K562 (cell line): ENCODE results near the gene EPHA1. TPM values are rescaled to one million over a fixed set of nuclear protein-coding genes. Genes with fewer than 3 reads are reported as not detected.

Experiments
- BCOR ChIP-seq: fragments of 450-650 bp; IDR thresholded peaks from 2 replicates; pipeline ENCODE4 v1.6.1; 2016
- CHCHD3 ChIP-seq: fragments of 250-450 bp; sonication (Bioruptor Pico); IDR thresholded peaks from 2 replicates; pipeline ENCODE4 v2.1.2; 2022; ENCODE audit warnings: mild to moderate bottlenecking
- MEIS2 ChIP-seq: fragments of 450-650 bp; IDR thresholded peaks from 2 replicates; pipeline ENCODE4 v1.6.1; 2014; ENCODE audit warnings: mild to moderate bottlenecking; ENCODE audit not compliant: partially characterized antibody
- RBFOX2 ChIP-seq: fragments of 200-400 bp; formaldehyde crosslinking; IDR thresholded peaks from 2 replicates; pipeline ENCODE4 v1.6.1; 2017; ENCODE audit warnings: low read depth, mild to moderate bottlenecking, low read length, moderate library complexity
- ZC3H8 ChIP-seq: fragments of 450-650 bp; IDR thresholded peaks from 2 replicates; pipeline ENCODE4 v1.6.1; 2017
- ZNF174 ChIP-seq: fragments of 250-450 bp; sonication (Bioruptor Pico); IDR thresholded peaks from 2 replicates; pipeline ENCODE4 v1.4.0; 2020; ENCODE audit warnings: mild to moderate bottlenecking
- ZNF561 ChIP-seq: fragments of 450-650 bp; formaldehyde crosslinking; conservative IDR thresholded peaks from 2 replicates; pipeline ENCODE4 v1.4.0; 2020; ENCODE audit warnings: mild to moderate bottlenecking, moderate library complexity
- polyA plus RNA-seq, 8 experiments: library from polyadenylated mRNA; depleted of rRNA in 4 of 8; stranded (reverse) in 5 of 8; unstranded in 3 of 8; fragments of >200 nt; fragmentation: Nextera tagmentation in 2 of 8; fragmentation: Illumina TruSeq in 1 of 8; extraction: Ambion mirVana in 2 of 8; extraction: Trizol in 1 of 8; gene quantifications; 2 replicates each; pipeline versions ENCODE4 v1.2.1 to v1.2.3, GENCODE V29; 2011 to 2014; ENCODE audit warnings: inconsistent platforms in 1 of 8, missing spikeins in 1 of 8
- total RNA-seq, 7 experiments: library from RNA; depleted of rRNA in 6 of 7; stranded (reverse); fragments of >200 nt in 6 of 7; fragmentation: Illumina TruSeq in 2 of 7; extraction: Trizol in 2 of 7; gene quantifications; 2 replicates each; pipeline versions ENCODE4 v1.2.1 to v1.2.3, GENCODE V29; 2011 to 2021; ENCODE audit warnings: low replicate concordance in 1 of 7
- TF ChIP-seq, protein P1 (sequence below): sonication (generic); formaldehyde crosslinking; IDR thresholded peaks from 2 replicates; pipeline ENCODE4 v1.8.0; 2023; ENCODE audit warnings: mild to moderate bottlenecking, missing genetic modification reagents
- TF ChIP-seq, protein P2 (sequence below): fragments of 250-450 bp; sonication (Bioruptor Pico); IDR thresholded peaks from 2 replicates; pipeline ENCODE4 v1.5.0; 2020; ENCODE audit warnings: mild to moderate bottlenecking, borderline replicate concordance
- TF ChIP-seq, protein P3 (sequence below): fragments of 250-450 bp; sonication (Bioruptor Pico); IDR thresholded peaks from 2 replicates; pipeline ENCODE4 v1.8.0; 2022; ENCODE audit warnings: moderate library complexity, mild to moderate bottlenecking, inconsistent platforms
- TF ChIP-seq, protein P4 (sequence below): fragments of 450-650 bp; IDR thresholded peaks from one replicate; pipeline ENCODE4 v1.6.1; 2018; ENCODE audit warnings: mild to moderate bottlenecking, moderate library complexity; ENCODE audit not compliant: partially characterized antibody
- TF ChIP-seq, protein P5 (sequence below), 3 experiments: IDR thresholded peaks in 2 of 3; conservative IDR thresholded peaks in 1 of 3; 2 replicates each; pipeline ENCODE4 v1.5.1; 2011 to 2012; ENCODE audit warnings: low read length in 3 of 3, mild to moderate bottlenecking in 3 of 3, control low read depth in 2 of 3, improper control_type of control experiment in 1 of 3, inconsistent platforms in 1 of 3, low read depth in 1 of 3, mixed read lengths in 1 of 3, moderate library complexity in 1 of 3; ENCODE audit not compliant: insufficient read depth in 2 of 3
- TF ChIP-seq, protein P6 (sequence below): fragments of 200-800 bp; sonication (Bioruptor generic); IDR thresholded peaks from 2 replicates; pipeline ENCODE4 v1.6.1; 2017; ENCODE audit warnings: missing genetic modification characterization, missing compliant biosample characterization

Gene EPHA1
- total and polyA plus RNA-seq, 9 of the 15 experiments (the other 6 are each of a cell fraction or from before 2014, with no cell fraction given): 0.22 to 0.57 (median 0.32) TPM; not detected in 6

DNA sequence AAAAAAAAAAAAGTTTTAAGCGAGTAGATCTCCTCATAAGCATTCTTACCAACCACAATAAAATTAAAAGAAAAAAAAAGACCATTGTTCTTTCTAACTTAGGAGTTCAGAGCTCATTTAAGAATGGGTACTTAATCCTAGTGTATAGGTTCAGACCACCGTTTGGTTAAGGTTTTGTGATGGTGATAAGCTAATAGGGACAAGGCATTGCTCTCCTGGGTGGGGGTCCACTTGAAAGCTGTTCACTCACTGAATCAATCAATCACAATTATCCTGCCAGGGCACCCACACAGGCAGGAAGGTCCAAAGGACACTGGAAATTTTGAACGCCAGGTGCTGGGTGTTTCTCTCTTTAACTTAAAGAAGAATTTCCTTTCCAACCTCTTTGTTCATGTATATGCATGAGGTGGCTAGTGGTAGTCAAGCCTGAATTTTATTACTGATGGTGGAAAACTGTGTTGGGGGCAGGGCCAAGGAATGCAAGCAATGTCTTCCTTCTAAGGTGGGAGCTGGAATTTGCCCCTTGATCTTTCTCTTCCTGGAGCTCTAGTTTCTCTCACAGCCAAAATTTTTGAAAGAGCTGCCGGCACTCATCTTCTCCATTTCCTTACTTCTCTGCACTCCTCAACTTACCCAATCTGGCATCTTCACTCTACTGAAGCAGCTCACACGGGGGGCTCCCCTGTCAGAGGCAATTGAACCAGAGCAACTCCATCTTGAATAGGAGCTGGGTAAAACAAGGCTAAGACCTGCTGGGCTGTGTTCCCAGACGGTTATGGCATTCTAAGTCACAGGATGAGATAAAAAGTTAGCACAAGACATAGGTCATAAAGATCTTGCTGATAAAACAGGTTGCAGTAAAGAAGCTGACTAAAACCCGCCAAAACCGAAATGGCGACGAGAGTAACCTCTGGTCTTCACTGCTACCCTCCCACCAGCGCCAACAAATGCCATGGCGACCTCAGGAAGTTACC lies 38.7 kb downstream of the EPHA1 start (continued):
- TF ChIP-seq, protein P1, sequence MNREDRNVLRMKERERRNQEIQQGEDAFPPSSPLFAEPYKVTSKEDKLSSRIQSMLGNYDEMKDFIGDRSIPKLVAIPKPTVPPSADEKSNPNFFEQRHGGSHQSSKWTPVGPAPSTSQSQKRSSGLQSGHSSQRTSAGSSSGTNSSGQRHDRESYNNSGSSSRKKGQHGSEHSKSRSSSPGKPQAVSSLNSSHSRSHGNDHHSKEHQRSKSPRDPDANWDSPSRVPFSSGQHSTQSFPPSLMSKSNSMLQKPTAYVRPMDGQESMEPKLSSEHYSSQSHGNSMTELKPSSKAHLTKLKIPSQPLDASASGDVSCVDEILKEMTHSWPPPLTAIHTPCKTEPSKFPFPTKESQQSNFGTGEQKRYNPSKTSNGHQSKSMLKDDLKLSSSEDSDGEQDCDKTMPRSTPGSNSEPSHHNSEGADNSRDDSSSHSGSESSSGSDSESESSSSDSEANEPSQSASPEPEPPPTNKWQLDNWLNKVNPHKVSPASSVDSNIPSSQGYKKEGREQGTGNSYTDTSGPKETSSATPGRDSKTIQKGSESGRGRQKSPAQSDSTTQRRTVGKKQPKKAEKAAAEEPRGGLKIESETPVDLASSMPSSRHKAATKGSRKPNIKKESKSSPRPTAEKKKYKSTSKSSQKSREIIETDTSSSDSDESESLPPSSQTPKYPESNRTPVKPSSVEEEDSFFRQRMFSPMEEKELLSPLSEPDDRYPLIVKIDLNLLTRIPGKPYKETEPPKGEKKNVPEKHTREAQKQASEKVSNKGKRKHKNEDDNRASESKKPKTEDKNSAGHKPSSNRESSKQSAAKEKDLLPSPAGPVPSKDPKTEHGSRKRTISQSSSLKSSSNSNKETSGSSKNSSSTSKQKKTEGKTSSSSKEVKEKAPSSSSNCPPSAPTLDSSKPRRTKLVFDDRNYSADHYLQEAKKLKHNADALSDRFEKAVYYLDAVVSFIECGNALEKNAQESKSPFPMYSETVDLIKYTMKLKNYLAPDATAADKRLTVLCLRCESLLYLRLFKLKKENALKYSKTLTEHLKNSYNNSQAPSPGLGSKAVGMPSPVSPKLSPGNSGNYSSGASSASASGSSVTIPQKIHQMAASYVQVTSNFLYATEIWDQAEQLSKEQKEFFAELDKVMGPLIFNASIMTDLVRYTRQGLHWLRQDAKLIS (CRISPR knock-in tag): no peak
- TF ChIP-seq BCOR (no peak), ZNF561 (CRISPR knock-in tag) (peak; percentile 78), MEIS2 (no peak), ZNF174 (CRISPR knock-in tag) (peak; percentile 98), RBFOX2 (no peak), ZC3H8 (no peak), CHCHD3 (CRISPR knock-in tag) (no peak)
- TF ChIP-seq, protein P2, sequence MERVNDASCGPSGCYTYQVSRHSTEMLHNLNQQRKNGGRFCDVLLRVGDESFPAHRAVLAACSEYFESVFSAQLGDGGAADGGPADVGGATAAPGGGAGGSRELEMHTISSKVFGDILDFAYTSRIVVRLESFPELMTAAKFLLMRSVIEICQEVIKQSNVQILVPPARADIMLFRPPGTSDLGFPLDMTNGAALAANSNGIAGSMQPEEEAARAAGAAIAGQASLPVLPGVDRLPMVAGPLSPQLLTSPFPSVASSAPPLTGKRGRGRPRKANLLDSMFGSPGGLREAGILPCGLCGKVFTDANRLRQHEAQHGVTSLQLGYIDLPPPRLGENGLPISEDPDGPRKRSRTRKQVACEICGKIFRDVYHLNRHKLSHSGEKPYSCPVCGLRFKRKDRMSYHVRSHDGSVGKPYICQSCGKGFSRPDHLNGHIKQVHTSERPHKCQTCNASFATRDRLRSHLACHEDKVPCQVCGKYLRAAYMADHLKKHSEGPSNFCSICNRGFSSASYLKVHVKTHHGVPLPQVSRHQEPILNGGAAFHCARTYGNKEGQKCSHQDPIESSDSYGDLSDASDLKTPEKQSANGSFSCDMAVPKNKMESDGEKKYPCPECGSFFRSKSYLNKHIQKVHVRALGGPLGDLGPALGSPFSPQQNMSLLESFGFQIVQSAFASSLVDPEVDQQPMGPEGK (CRISPR knock-in tag): peak; percentile 98
- TF ChIP-seq, protein P3, sequence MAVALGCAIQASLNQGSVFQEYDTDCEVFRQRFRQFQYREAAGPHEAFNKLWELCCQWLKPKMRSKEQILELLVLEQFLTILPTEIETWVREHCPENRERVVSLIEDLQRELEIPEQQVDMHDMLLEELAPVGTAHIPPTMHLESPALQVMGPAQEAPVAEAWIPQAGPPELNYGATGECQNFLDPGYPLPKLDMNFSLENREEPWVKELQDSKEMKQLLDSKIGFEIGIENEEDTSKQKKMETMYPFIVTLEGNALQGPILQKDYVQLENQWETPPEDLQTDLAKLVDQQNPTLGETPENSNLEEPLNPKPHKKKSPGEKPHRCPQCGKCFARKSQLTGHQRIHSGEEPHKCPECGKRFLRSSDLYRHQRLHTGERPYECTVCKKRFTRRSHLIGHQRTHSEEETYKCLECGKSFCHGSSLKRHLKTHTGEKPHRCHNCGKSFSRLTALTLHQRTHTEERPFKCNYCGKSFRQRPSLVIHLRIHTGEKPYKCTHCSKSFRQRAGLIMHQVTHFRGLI (CRISPR knock-in tag): peak; percentile 99
- TF ChIP-seq, protein P4, sequence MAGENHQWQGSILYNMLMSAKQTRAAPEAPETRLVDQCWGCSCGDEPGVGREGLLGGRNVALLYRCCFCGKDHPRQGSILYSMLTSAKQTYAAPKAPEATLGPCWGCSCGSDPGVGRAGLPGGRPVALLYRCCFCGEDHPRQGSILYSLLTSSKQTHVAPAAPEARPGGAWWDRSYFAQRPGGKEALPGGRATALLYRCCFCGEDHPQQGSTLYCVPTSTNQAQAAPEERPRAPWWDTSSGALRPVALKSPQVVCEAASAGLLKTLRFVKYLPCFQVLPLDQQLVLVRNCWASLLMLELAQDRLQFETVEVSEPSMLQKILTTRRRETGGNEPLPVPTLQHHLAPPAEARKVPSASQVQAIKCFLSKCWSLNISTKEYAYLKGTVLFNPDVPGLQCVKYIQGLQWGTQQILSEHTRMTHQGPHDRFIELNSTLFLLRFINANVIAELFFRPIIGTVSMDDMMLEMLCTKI: no peak
- TF ChIP-seq, protein P5, sequence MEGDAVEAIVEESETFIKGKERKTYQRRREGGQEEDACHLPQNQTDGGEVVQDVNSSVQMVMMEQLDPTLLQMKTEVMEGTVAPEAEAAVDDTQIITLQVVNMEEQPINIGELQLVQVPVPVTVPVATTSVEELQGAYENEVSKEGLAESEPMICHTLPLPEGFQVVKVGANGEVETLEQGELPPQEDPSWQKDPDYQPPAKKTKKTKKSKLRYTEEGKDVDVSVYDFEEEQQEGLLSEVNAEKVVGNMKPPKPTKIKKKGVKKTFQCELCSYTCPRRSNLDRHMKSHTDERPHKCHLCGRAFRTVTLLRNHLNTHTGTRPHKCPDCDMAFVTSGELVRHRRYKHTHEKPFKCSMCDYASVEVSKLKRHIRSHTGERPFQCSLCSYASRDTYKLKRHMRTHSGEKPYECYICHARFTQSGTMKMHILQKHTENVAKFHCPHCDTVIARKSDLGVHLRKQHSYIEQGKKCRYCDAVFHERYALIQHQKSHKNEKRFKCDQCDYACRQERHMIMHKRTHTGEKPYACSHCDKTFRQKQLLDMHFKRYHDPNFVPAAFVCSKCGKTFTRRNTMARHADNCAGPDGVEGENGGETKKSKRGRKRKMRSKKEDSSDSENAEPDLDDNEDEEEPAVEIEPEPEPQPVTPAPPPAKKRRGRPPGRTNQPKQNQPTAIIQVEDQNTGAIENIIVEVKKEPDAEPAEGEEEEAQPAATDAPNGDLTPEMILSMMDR (IDR thresholded peaks at IDR 0.05 in 2 of 3, conservative IDR thresholded peaks at IDR 0.05 in 1 of 3; ENCODE audit: insufficient read depth in 2 of 3, low read depth in 1 of 3, low read length in 3 of 3): no peak
- TF ChIP-seq, protein P6, sequence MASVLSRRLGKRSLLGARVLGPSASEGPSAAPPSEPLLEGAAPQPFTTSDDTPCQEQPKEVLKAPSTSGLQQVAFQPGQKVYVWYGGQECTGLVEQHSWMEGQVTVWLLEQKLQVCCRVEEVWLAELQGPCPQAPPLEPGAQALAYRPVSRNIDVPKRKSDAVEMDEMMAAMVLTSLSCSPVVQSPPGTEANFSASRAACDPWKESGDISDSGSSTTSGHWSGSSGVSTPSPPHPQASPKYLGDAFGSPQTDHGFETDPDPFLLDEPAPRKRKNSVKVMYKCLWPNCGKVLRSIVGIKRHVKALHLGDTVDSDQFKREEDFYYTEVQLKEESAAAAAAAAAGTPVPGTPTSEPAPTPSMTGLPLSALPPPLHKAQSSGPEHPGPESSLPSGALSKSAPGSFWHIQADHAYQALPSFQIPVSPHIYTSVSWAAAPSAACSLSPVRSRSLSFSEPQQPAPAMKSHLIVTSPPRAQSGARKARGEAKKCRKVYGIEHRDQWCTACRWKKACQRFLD (CRISPR knock-in tag): peak; percentile 100
